ENCODE measurements around the gene PRKCB.

The PRKCB gene

GRCh38 chr16:23957287-23957686, 121.5 kb downstream of the PRKCB start:
- no peaks in the 10 kb centered on the region for H3K4me1 ChIP-seq (ENCODE audit: control insufficient read depth, insufficient read depth, low read length)
- no peaks in the 10 kb centered on the region for H3K9me3 ChIP-seq (ENCODE audit: control insufficient read depth, insufficient read depth, low read depth, low read length)
- TF ChIP-seq ZNF19 (tag by site-specific recombination; IDR thresholded peaks at IDR 0.05; ENCODE audit: low read depth) (no peak), KLF16 (tag by site-specific recombination; IDR thresholded peaks at IDR 0.05) (no peak), ZNF280D (tag by site-specific recombination; IDR thresholded peaks at IDR 0.05) (no peak), ZBTB8A (tag by site-specific recombination; IDR thresholded peaks at IDR 0.05) (no peak), GLI4 (tag by site-specific recombination; IDR thresholded peaks at IDR 0.05) (no peak), ZNF2 (tag by site-specific recombination; IDR thresholded peaks at IDR 0.05) (no peak), ZNF623 (tag by site-specific recombination; IDR thresholded peaks at IDR 0.05) (no peak), ZNF311 (tag by site-specific recombination; IDR thresholded peaks at IDR 0.05; ENCODE audit: borderline replicate concordance) (no peak), ZNF140 (tag by site-specific recombination; IDR thresholded peaks at IDR 0.05) (no peak), ZNF521 (tag by site-specific recombination; IDR thresholded peaks at IDR 0.05) (no peak), ZBTB48 (tag by site-specific recombination; IDR thresholded peaks at IDR 0.05) (no peak), ZNF548 (tag by site-specific recombination; IDR thresholded peaks at IDR 0.05) (no peak), ZNF202 (tag by site-specific recombination; IDR thresholded peaks at IDR 0.05; ENCODE audit: borderline replicate concordance) (no peak), ZFP3 (tag by site-specific recombination; IDR thresholded peaks at IDR 0.05; ENCODE audit: low read depth) (no peak), ZNF488 (tag by site-specific recombination; IDR thresholded peaks at IDR 0.05) (no peak), OSR2 (tag by site-specific recombination; IDR thresholded peaks at IDR 0.05) (no peak), ZNF837 (tag by site-specific recombination; IDR thresholded peaks at IDR 0.05) (no peak), ZNF175 (tag by site-specific recombination; IDR thresholded peaks at IDR 0.05) (no peak)
- TF ChIP-seq, protein P1, sequence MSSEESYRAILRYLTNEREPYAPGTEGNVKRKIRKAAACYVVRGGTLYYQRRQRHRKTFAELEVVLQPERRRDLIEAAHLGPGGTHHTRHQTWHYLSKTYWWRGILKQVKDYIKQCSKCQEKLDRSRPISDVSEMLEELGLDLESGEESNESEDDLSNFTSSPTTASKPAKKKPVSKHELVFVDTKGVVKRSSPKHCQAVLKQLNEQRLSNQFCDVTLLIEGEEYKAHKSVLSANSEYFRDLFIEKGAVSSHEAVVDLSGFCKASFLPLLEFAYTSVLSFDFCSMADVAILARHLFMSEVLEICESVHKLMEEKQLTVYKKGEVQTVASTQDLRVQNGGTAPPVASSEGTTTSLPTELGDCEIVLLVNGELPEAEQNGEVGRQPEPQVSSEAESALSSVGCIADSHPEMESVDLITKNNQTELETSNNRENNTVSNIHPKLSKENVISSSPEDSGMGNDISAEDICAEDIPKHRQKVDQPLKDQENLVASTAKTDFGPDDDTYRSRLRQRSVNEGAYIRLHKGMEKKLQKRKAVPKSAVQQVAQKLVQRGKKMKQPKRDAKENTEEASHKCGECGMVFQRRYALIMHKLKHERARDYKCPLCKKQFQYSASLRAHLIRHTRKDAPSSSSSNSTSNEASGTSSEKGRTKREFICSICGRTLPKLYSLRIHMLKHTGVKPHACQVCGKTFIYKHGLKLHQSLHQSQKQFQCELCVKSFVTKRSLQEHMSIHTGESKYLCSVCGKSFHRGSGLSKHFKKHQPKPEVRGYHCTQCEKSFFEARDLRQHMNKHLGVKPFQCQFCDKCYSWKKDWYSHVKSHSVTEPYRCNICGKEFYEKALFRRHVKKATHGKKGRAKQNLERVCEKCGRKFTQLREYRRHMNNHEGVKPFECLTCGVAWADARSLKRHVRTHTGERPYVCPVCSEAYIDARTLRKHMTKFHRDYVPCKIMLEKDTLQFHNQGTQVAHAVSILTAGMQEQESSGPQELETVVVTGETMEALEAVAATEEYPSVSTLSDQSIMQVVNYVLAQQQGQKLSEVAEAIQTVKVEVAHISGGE (tag by site-specific recombination; conservative IDR thresholded peaks at IDR 0.05; ENCODE audit: low read depth) = no peak
- TF ChIP-seq, protein P2, sequence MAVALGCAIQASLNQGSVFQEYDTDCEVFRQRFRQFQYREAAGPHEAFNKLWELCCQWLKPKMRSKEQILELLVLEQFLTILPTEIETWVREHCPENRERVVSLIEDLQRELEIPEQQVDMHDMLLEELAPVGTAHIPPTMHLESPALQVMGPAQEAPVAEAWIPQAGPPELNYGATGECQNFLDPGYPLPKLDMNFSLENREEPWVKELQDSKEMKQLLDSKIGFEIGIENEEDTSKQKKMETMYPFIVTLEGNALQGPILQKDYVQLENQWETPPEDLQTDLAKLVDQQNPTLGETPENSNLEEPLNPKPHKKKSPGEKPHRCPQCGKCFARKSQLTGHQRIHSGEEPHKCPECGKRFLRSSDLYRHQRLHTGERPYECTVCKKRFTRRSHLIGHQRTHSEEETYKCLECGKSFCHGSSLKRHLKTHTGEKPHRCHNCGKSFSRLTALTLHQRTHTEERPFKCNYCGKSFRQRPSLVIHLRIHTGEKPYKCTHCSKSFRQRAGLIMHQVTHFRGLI (tag by site-specific recombination; IDR thresholded peaks at IDR 0.05) = no peak
- no peaks in the 10 kb centered on the region for H3K36me3 ChIP-seq (ENCODE audit: control insufficient read depth in 2 of 2, insufficient read depth in 1 of 2, low read length in 2 of 2)
- no peak overlapping the region for H3K27ac ChIP-seq (ENCODE audit: extremely low read depth, low read depth, low read length)
- H3K4me3 ChIP-seq (ENCODE audit: low read depth, low read length) = no peak overlapping the region
- ChIA-PET POLR2A (no interaction called here), CTCF (no interaction called here)

Measured in HEK293 (cell line).